ENCODE measurements around the gene ARHGEF2.

Gene ARHGEF2

GRCh38 chr1:155904261-155904660 is 74.1 kb downstream of the ARHGEF2 start:
- DNase-seq: no peak

- no peak for DNase-seq
These were observed 78.2 kb downstream of the ARHGEF2 start for GRCh38 chr1:155900161-155900560.

- no peak for DNase-seq
These were observed 78.7 kb downstream of the ARHGEF2 start for GRCh38 chr1:155899683-155900082.

- no peak for DNase-seq
These were observed 79.5 kb downstream of the ARHGEF2 start for GRCh38 chr1:155898888-155899287.

GRCh38 chr1:155897746-155898145 is 80.6 kb downstream of the ARHGEF2 start:
- DNase-seq: no peak
